Smooth muscle cell (in vitro differentiated cells): ENCODE measurements around the gene FOXC2. TPM values are rescaled to one million over a fixed set of nuclear protein-coding genes. Genes with fewer than 3 reads are reported as not detected.

ENCODE experiments used
- DNase-seq: peaks from one replicate; lab custom pipeline; 2025; ENCODE audit not compliant: unreplicated experiment; lab: John Stamatoyannopoulos, UW
- H2AFZ ChIP-seq: fragments of 200-600 bp; sonication (generic); 2 replicates; pipeline ENCODE4 v1.6.0; 2016; ENCODE audit warnings: antibody characterized with exemption, low read depth, mild to moderate bottlenecking
- H3F3A ChIP-seq: fragments of 200-600 bp; sonication (generic); 2 replicates; pipeline ENCODE4 v1.6.0; 2017; ENCODE audit warnings: antibody characterized with exemption, low read depth
- H3K27ac ChIP-seq: fragments of 200-600 bp; sonication (generic); 2 replicates; pipeline ENCODE4 v1.5.1; 2016; ENCODE audit warnings: low read depth, mild to moderate bottlenecking
- H3K27me3 ChIP-seq: fragments of 200-600 bp; sonication (generic); 2 replicates; pipeline ENCODE4 v1.6.1; 2016; ENCODE audit warnings: low read depth, mild to moderate bottlenecking
- H3K36me3 ChIP-seq: fragments of 200-600 bp; sonication (generic); 2 replicates; pipeline ENCODE4 v1.5.1; 2016; ENCODE audit warnings: low read depth
- H3K4me1 ChIP-seq: fragments of 200-600 bp; sonication (generic); 2 replicates; pipeline ENCODE4 v1.5.1; 2016; ENCODE audit warnings: low read depth
- H3K4me2 ChIP-seq: fragments of 200-600 bp; sonication (generic); 2 replicates; pipeline ENCODE4 v1.6.0; 2016; ENCODE audit warnings: mild to moderate bottlenecking
- H3K4me3 ChIP-seq: fragments of 200-600 bp; sonication (generic); 2 replicates; pipeline ENCODE4 v1.5.1; 2016; ENCODE audit warnings: mild to moderate bottlenecking
- H3K79me2 ChIP-seq: fragments of 200-600 bp; sonication (generic); 2 replicates; pipeline ENCODE4 v1.6.0; 2016; ENCODE audit warnings: low read depth, mild to moderate bottlenecking
- H3K9ac ChIP-seq: fragments of 200-600 bp; sonication (generic); 2 replicates; pipeline ENCODE4 v1.6.0; 2016; ENCODE audit warnings: low read depth
- H3K9me3 ChIP-seq: fragments of 200-600 bp; sonication (generic); replicated peaks from 2 replicates; pipeline ENCODE4 v1.5.1; 2016; ENCODE audit warnings: low read depth
- H4K20me1 ChIP-seq: fragments of 200-600 bp; sonication (generic); 2 replicates; pipeline ENCODE4 v1.6.0; 2016; ENCODE audit warnings: low read depth
- WGBS: methylation state at CpG from one replicate; pipeline ENCODE4 v1.1.7; 2016; ENCODE audit warnings: low lambda C conversion rate; 5-methylcytosine and 5-hydroxymethylcytosine counted together
- polyA plus RNA-seq: library from polyadenylated mRNA; unstranded; fragments of >200 nt; fragmentation: Nextera tagmentation; extraction: Ambion mirVana; gene quantifications from 2 replicates; pipeline ENCODE4 v1.2.1, GENCODE V29; 2016
- total RNA-seq: library from RNA; depleted of rRNA; stranded (reverse); fragments of >200 nt; gene quantifications from 2 replicates; pipeline ENCODE4 v1.2.3, GENCODE V29; 2014
- TF ChIP-seq, protein P1 (sequence below): fragments of 200-600 bp; sonication (generic); IDR thresholded peaks from 2 replicates; pipeline ENCODE4 v1.5.1; 2017; ENCODE audit warnings: borderline replicate concordance, mild to moderate bottlenecking, antibody characterized with exemption; ENCODE audit not compliant: insufficient read depth, poor library complexity, severe bottlenecking

Gene FOXC2
- total and polyA plus RNA-seq, 2 experiments from 2014 or later, result 2.7 to 18.0 TPM

DNA sequence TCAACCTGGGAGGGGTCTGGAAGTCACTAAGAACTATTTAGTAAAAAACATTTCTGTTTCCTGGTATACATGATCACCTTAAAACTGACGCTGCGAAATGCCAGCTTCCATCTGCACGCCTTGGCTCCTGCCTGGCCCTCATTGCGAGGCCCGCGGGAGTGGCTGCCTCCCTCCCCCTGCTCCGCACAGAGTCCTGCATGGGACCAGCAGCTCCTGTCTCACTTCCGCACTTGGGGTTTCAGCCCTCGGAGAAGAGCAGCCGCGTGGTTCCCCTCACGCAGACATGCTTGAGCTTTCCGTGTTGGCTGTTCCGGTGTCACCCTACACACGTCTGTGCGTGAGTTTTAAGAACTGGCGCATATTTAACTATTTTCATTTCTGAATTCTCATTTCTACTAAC, 30.0 kb upstream of the FOXC2 start:
- no peak overlapping the region for H3K27ac ChIP-seq
- no peak overlapping the region for H3K4me3 ChIP-seq
- no peaks in the 10 kb centered on the region for H3K36me3 ChIP-seq
- no peak for DNase-seq
- H3K27me3 ChIP-seq, result no peaks in the 10 kb centered on the region
- 96% methylated on average over 17 of the region's 17 CpGs for WGBS
- TF ChIP-seq, protein P1, sequence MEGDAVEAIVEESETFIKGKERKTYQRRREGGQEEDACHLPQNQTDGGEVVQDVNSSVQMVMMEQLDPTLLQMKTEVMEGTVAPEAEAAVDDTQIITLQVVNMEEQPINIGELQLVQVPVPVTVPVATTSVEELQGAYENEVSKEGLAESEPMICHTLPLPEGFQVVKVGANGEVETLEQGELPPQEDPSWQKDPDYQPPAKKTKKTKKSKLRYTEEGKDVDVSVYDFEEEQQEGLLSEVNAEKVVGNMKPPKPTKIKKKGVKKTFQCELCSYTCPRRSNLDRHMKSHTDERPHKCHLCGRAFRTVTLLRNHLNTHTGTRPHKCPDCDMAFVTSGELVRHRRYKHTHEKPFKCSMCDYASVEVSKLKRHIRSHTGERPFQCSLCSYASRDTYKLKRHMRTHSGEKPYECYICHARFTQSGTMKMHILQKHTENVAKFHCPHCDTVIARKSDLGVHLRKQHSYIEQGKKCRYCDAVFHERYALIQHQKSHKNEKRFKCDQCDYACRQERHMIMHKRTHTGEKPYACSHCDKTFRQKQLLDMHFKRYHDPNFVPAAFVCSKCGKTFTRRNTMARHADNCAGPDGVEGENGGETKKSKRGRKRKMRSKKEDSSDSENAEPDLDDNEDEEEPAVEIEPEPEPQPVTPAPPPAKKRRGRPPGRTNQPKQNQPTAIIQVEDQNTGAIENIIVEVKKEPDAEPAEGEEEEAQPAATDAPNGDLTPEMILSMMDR, result no peak
- no peak overlapping the region for H2AFZ ChIP-seq
- no peaks in the 10 kb centered on the region for H3K4me1 ChIP-seq
- no peak overlapping the region for H3K9ac ChIP-seq
- H3K9me3 ChIP-seq, result no peaks in the 10 kb centered on the region
- H3K4me2 ChIP-seq, result no peak overlapping the region
- H3F3A ChIP-seq, result no peaks in the 10 kb centered on the region
- no peaks in the 10 kb centered on the region for H3K79me2 ChIP-seq
- no peaks in the 10 kb centered on the region for H4K20me1 ChIP-seq

DNA sequence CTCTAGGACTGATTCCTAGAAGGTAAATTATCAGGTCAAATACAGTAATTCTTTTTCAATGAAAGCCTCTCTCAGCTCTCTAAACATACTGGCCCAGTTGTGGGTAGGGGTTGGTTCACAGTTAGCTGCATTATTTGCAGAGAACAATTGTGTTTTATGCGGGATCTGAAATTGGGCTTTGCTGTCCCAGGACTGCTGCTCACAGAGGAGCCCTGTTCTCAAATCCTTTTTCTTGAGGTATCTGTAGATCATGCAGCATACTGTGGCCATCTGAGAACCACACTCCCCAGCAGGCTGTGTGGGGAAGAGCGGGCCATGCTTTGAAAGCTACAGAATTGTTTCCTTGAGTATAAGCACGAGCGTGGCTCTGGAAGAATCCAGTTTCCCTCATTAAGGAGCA, 29.1 kb upstream of the FOXC2 start:
- H2AFZ ChIP-seq, result no peak overlapping the region
- TF ChIP-seq, protein P1, result no peak
- H3K79me2 ChIP-seq, result no peaks in the 10 kb centered on the region
- no peak overlapping the region for H3K4me2 ChIP-seq
- no peak overlapping the region for H3K27ac ChIP-seq
- WGBS, result 100% methylated on average over 4 of the region's 4 CpGs
- no peak overlapping the region for H3K4me3 ChIP-seq
- DNase-seq, result no peak
- no peaks in the 10 kb centered on the region for H4K20me1 ChIP-seq
- H3K9me3 ChIP-seq, result no peaks in the 10 kb centered on the region
- H3K9ac ChIP-seq, result no peak overlapping the region
- H3F3A ChIP-seq, result no peaks in the 10 kb centered on the region
- H3K27me3 ChIP-seq, result no peaks in the 10 kb centered on the region
- no peaks in the 10 kb centered on the region for H3K36me3 ChIP-seq
- no peaks in the 10 kb centered on the region for H3K4me1 ChIP-seq

DNA sequence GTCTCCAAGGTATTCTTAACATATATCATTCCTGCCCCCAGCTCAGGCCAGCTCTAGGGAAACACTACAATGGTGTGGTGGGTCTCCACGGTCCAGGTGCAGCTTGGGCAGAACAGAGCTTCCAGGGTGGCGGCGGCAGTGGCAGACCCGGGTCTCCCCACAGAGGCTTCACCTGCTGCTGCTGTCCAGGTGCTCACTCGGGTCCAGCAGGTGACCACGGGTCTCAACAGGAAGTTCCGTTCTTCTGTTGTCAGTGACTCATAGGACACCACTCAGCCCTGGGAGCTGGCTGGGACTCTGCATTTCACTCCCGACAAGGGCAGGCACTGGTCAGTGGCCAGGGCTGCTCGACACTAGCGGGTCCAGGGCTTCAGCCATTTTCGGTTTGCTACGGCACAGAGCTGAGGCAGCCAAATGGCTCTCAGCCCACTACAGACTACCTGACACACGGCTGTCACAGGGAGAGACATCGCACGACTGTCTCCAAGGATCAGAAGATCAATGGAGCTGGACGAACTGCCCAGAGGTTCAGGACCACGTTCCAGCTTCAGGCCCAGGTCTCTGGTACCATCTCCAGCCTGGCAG, 28.3 kb upstream of the FOXC2 start:
- Histone ChIP-seq H3F3A (no peaks in the 10 kb centered on the region), H3K9me3 (no peaks in the 10 kb centered on the region), H3K79me2 (no peaks in the 10 kb centered on the region), H3K27ac (no peak overlapping the region), H3K4me2 (no peak overlapping the region), H3K27me3 (no peaks in the 10 kb centered on the region), H2AFZ (no peak overlapping the region), H3K4me1 (no peaks in the 10 kb centered on the region), H4K20me1 (no peaks in the 10 kb centered on the region), H3K4me3 (no peak overlapping the region), H3K36me3 (no peaks in the 10 kb centered on the region), H3K9ac (no peak overlapping the region)
- TF ChIP-seq, protein P1, result no peak
- no peak for DNase-seq
- WGBS, result 93% methylated on average over 17 of the region's 17 CpGs

DNA sequence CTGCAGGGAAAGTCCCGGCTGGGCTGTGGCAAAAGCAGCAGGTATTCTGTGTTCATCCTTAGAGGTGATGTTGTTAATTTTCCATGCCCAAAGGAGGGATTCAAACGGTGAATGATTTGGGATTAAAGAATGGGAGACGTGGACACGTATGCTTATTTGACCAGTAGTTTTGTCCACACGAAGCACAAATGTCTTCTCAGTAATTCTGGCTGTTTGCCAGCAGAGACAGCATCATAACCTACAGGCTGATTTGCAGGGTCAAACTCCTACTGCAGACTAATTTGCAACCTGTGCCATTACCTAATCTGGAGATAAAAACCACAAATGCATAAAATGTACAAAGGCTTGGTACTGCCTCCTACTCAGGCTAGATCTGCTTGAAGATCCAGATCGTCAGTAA, 25.7 kb upstream of the FOXC2 start:
- TF ChIP-seq, protein P1, result no peak
- WGBS, result 95% methylated on average over 6 of the region's 6 CpGs
- Histone ChIP-seq H3K27me3 (no peaks in the 10 kb centered on the region), H3K4me1 (no peaks in the 10 kb centered on the region), H3K4me3 (no peak overlapping the region), H3K79me2 (no peaks in the 10 kb centered on the region), H3K4me2 (no peak overlapping the region), H3K9me3 (no peaks in the 10 kb centered on the region), H3K9ac (no peak overlapping the region), H4K20me1 (peaks cover 7% of the 10 kb centered on the region), H2AFZ (no peak overlapping the region), H3K36me3 (no peaks in the 10 kb centered on the region), H3K27ac (no peak overlapping the region), H3F3A (no peaks in the 10 kb centered on the region)
- DNase-seq, result no peak
